ENCODE results near the gene PITX2. TPM values are rescaled to one million over a fixed set of nuclear protein-coding genes. Genes with fewer than 3 reads are reported as not detected.

Gene PITX2
- total RNA-seq, 1 experiment from 2014 or later: 8.3 TPM

GRCh38 chr4:110653321-110654253 lies 30.7 kb upstream of the PITX2 start:
- no peak for ATAC-seq
- CTCF ChIA-PET: no interaction called here
- H2AFZ ChIP-seq (ENCODE audit: low read depth, low read length, poor library complexity, severe bottlenecking): peak overlapping the region; percentile 21

GRCh38 chr4:110644008-110644407 lies 21.1 kb upstream of the PITX2 start:
- intact Hi-C loops (cut with micrococcal nuclease): no loop called here
- H3K9me3 ChIP-seq (ENCODE audit: control insufficient read depth in 1 of 2, insufficient read depth in 1 of 2, low read depth in 1 of 2, low read length in 2 of 2): no peaks in the 10 kb centered on the region
- ATAC-seq: no peak
- DNase-seq (ENCODE audit: low read depth, low spot score): no peak
- no peak overlapping the region for H3K4me2 ChIP-seq (ENCODE audit: low read length)
- H2AFZ ChIP-seq (ENCODE audit: low read depth, low read length, poor library complexity, severe bottlenecking): no peak overlapping the region
- H3K36me3 ChIP-seq (ENCODE audit: control insufficient read depth in 1 of 2, insufficient read depth in 2 of 2, low read length in 2 of 2): no peaks in the 10 kb centered on the region
- BruUV-seq (replicated peaks): no TSS peak
- H3K27me3 ChIP-seq (ENCODE audit: insufficient read depth, low read length): no peaks in the 10 kb centered on the region
- ChIA-PET POLR2A (no interaction called here), RAD21 (ENCODE audit: low non-redundant PET in 1 of 2, low total read pairs in 2 of 2, uncharacterized antibody in 2 of 2, unreplicated experiment in 2 of 2) (no interaction called here), CTCF (no interaction called here)
- no peaks in the 10 kb centered on the region for H3K4me1 ChIP-seq (ENCODE audit: control insufficient read depth in 1 of 2, insufficient read depth in 2 of 2, low read length in 2 of 2)
- no peak overlapping the region for H3K9ac ChIP-seq (ENCODE audit: low read length)
- H3K9me2 ChIP-seq (ENCODE audit: insufficient read depth): no peaks in the 10 kb centered on the region
- H3K79me2 ChIP-seq (ENCODE audit: insufficient read depth, low read length): no peaks in the 10 kb centered on the region
- no peak overlapping the region for H3K27ac ChIP-seq (ENCODE audit: low read depth, low read length)
- no peak overlapping the region for H3K4me3 ChIP-seq (replicated peaks in 1 of 2; ENCODE audit: low read depth in 1 of 2, low read length in 2 of 2)
- H4K20me1 ChIP-seq (ENCODE audit: insufficient read depth): no peaks in the 10 kb centered on the region
- TF ChIP-seq EGR1 (IDR thresholded peaks at IDR 0.05; ENCODE audit: low read depth): no peak
- TF ChIP-seq YY1 (IDR thresholded peaks at IDR 0.05; ENCODE audit: extremely low read depth, insufficient replicate concordance, low read depth, low read length): no peak
- TF ChIP-seq REST (IDR thresholded peaks at IDR 0.05; ENCODE audit: low read depth): no peak
- no peak for TF ChIP-seq ELF1 (IDR thresholded peaks at IDR 0.05; ENCODE audit: borderline replicate concordance, low read depth)
- TF ChIP-seq EZH2 (IDR thresholded peaks at IDR 0.05): no peak
- no peak for TF ChIP-seq CEBPB (IDR thresholded peaks at IDR 0.05; ENCODE audit: low read depth)
- TF ChIP-seq ZFX (IDR thresholded peaks at IDR 0.05): no peak

More at GRCh38 chr4:110653321-110654253, 30.7 kb upstream of the PITX2 start:
- RAD21 ChIA-PET (ENCODE audit: low non-redundant PET in 1 of 2, low total read pairs in 2 of 2, uncharacterized antibody in 2 of 2, unreplicated experiment in 2 of 2): no interaction called here
- H3K4me2 ChIP-seq (ENCODE audit: low read length): no peak overlapping the region
- no peaks in the 10 kb centered on the region for H3K27me3 ChIP-seq (ENCODE audit: insufficient read depth, low read length)
- TF ChIP-seq JUND (IDR thresholded peaks at IDR 0.05) (no peak), EGR1 (IDR thresholded peaks at IDR 0.05; ENCODE audit: low read depth) (no peak), YY1 (IDR thresholded peaks at IDR 0.05; ENCODE audit: extremely low read depth, insufficient replicate concordance, low read depth, low read length) (no peak), FOSL1 (IDR thresholded peaks at IDR 0.05; ENCODE audit: low read depth) (no peak), ZFX (IDR thresholded peaks at IDR 0.05) (no peak), CBX3 (IDR thresholded peaks at IDR 0.05; ENCODE audit: low read depth) (no peak), EZH2phosphoT487 (IDR thresholded peaks at IDR 0.05; ENCODE audit: borderline replicate concordance) (no peak), SIN3A (IDR thresholded peaks at IDR 0.05; ENCODE audit: low read depth) (no peak), ATF3 (IDR thresholded peaks at IDR 0.05) (no peak)
- BruUV-seq (replicated peaks): no TSS peak
- no peaks in the 10 kb centered on the region for H3K79me2 ChIP-seq (ENCODE audit: insufficient read depth, low read length)
- H4K20me1 ChIP-seq (ENCODE audit: insufficient read depth): no peaks in the 10 kb centered on the region
- no peak overlapping the region for H3K4me3 ChIP-seq (replicated peaks in 1 of 2; ENCODE audit: low read depth in 1 of 2, low read length in 2 of 2)
- no peak overlapping the region for H3K9ac ChIP-seq (ENCODE audit: low read length)
- H3K9me3 ChIP-seq (ENCODE audit: control insufficient read depth in 1 of 2, insufficient read depth in 1 of 2, low read depth in 1 of 2, low read length in 2 of 2): no peaks in the 10 kb centered on the region
- POLR2A ChIA-PET: no interaction called here
- no peaks in the 10 kb centered on the region for H3K36me3 ChIP-seq (ENCODE audit: control insufficient read depth in 1 of 2, insufficient read depth in 2 of 2, low read length in 2 of 2)
- H3K27ac ChIP-seq (ENCODE audit: low read depth, low read length): no peak overlapping the region
- no peaks in the 10 kb centered on the region for H3K9me2 ChIP-seq (ENCODE audit: insufficient read depth)
- intact Hi-C loops (cut with micrococcal nuclease): no loop called here
- no peak for DNase-seq (ENCODE audit: low read depth, low spot score)
- no peaks in the 10 kb centered on the region for H3K4me1 ChIP-seq (ENCODE audit: control insufficient read depth in 1 of 2, insufficient read depth in 2 of 2, low read length in 2 of 2)

Measured in HCT116 (cell line).